ENCODE measurements around the gene NCBP3.

The NCBP3 gene

DNA sequence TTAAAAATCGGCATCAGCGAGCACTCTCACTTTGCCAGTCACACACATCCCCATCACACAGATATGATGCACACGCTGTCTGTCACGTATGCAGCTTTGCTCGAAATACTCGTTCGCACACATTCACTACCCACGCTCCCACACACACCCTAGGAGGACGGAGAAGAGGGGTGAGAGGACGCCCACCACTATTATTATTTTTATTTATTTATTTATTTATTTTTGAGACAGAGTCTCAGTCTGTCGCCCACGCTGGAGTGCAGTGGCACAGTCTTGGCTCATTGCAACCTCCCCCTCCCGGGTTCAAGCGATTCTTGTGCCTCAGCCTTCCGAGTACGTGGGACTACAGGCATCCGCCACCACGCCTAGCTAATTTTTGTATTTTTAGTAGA lies 92.0 kb downstream of the NCBP3 start:
- CTCF ChIA-PET, result interaction anchor here (10.8 kb wide), 1 partner anchor 16 kb away, joined by 81 read pairs; no protein-coding TSS in a partner anchor
- TF ChIP-seq, protein P1, sequence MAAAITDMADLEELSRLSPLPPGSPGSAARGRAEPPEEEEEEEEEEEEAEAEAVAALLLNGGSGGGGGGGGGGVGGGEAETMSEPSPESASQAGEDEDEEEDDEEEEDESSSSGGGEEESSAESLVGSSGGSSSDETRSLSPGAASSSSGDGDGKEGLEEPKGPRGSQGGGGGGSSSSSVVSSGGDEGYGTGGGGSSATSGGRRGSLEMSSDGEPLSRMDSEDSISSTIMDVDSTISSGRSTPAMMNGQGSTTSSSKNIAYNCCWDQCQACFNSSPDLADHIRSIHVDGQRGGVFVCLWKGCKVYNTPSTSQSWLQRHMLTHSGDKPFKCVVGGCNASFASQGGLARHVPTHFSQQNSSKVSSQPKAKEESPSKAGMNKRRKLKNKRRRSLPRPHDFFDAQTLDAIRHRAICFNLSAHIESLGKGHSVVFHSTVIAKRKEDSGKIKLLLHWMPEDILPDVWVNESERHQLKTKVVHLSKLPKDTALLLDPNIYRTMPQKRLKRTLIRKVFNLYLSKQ (tag by site-specific recombination; IDR thresholded peaks at IDR 0.05; ENCODE audit: borderline replicate concordance), result no peak
- TF ChIP-seq HOXD13 (CRISPR knock-in tag; IDR thresholded peaks at IDR 0.05; ENCODE audit: borderline replicate concordance), result no peak
- TF ChIP-seq BCL11A (tag by site-specific recombination; IDR thresholded peaks at IDR 0.05; ENCODE audit: low read depth), result no peak
- no peak for TF ChIP-seq ZNF146 (tag by site-specific recombination; IDR thresholded peaks at IDR 0.05)
- TF ChIP-seq, protein P2, sequence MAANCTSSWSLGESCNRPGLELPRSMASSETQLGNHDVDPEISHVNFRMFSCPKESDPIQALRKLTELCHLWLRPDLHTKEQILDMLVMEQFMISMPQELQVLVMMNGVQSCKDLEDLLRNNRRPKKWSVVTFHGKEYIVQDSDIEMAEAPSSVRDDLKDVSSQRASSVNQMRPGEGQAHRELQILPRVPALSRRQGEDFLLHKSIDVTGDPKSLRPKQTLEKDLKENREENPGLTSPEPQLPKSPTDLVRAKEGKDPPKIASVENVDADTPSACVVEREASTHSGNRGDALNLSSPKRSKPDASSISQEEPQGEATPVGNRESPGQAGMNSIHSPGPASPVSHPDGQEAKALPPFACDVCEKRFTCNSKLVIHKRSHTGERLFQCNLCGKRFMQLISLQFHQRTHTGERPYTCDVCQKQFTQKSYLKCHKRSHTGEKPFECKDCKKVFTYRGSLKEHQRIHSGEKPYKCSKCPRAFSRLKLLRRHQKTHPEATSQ (tag by site-specific recombination; IDR thresholded peaks at IDR 0.05), result no peak
- no peak for TF ChIP-seq ZNF223 (tag by site-specific recombination; IDR thresholded peaks at IDR 0.05)
- TF ChIP-seq, protein P3, sequence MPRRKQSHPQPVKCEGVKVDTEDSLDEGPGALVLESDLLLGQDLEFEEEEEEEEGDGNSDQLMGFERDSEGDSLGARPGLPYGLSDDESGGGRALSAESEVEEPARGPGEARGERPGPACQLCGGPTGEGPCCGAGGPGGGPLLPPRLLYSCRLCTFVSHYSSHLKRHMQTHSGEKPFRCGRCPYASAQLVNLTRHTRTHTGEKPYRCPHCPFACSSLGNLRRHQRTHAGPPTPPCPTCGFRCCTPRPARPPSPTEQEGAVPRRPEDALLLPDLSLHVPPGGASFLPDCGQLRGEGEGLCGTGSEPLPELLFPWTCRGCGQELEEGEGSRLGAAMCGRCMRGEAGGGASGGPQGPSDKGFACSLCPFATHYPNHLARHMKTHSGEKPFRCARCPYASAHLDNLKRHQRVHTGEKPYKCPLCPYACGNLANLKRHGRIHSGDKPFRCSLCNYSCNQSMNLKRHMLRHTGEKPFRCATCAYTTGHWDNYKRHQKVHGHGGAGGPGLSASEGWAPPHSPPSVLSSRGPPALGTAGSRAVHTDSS (tag by site-specific recombination; IDR thresholded peaks at IDR 0.05), result no peak
- TF ChIP-seq ZNF37A (tag by site-specific recombination; IDR thresholded peaks at IDR 0.05), result no peak
- TF ChIP-seq SETDB1 (IDR thresholded peaks at IDR 0.05; ENCODE audit: insufficient read length, low read length), result no peak
- POLR2A ChIA-PET, result interaction anchor here (1.5 kb wide), 1 partner anchor 30 kb away, joined by 5 read pairs; the partner anchor contains the start of gene HASPIN

DNA sequence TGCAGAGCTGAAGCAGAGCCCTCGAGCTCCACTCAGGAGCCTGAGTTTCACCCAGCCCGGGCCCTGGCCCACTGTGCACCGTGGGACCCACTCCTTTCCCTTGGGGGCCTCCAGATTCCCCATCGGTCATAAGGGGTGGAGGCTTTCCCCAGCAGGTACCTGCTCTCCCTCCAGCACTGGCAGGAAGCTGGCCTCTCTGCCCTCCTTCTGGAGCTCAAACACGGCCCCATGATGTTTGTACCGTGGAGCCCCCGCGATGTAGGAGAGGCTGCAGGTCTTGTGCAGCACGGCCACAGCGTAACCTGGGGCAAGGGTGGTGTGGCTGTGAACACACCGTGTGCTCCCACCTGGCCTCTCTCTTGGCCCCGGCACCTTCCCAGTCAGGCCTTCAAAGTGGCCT lies 92.4 kb downstream of the NCBP3 start:
- 0 out of 2 replicates have a peak overlapping the region, but pooled peaks have one; percentile 9 for H3K27ac ChIP-seq (ENCODE audit: extremely low read depth, low read depth, low read length)
- TF ChIP-seq GLI2 (tag by site-specific recombination; IDR thresholded peaks at IDR 0.05; ENCODE audit: borderline replicate concordance, low read depth) (no peak), ZNF792 (tag by site-specific recombination; IDR thresholded peaks at IDR 0.05) (no peak), ZNF37A (tag by site-specific recombination; IDR thresholded peaks at IDR 0.05) (no peak), ZNF776 (tag by site-specific recombination; IDR thresholded peaks at IDR 0.05; ENCODE audit: borderline replicate concordance) (no peak), FEZF1 (tag by site-specific recombination; IDR thresholded peaks at IDR 0.05) (no peak), ZNF830 (tag by site-specific recombination; IDR thresholded peaks at IDR 0.05; ENCODE audit: low read depth) (no peak), ZNF292 (tag by site-specific recombination; IDR thresholded peaks at IDR 0.05; ENCODE audit: borderline replicate concordance, low read depth) (no peak), KLF9 (tag by site-specific recombination; IDR thresholded peaks at IDR 0.05; ENCODE audit: low read depth) (no peak), MZF1 (tag by site-specific recombination; IDR thresholded peaks at IDR 0.05; ENCODE audit: borderline replicate concordance) (no peak), ZNF132 (tag by site-specific recombination; IDR thresholded peaks at IDR 0.05; ENCODE audit: borderline replicate concordance) (no peak), ZNF335 (tag by site-specific recombination; conservative IDR thresholded peaks at IDR 0.05) (no peak), ZNF600 (tag by site-specific recombination; IDR thresholded peaks at IDR 0.05) (no peak), ZNF626 (tag by site-specific recombination; IDR thresholded peaks at IDR 0.05) (no peak), ZNF202 (tag by site-specific recombination; IDR thresholded peaks at IDR 0.05; ENCODE audit: borderline replicate concordance) (no peak), ZNF155 (tag by site-specific recombination; IDR thresholded peaks at IDR 0.05) (no peak)
- TF ChIP-seq, protein P4, sequence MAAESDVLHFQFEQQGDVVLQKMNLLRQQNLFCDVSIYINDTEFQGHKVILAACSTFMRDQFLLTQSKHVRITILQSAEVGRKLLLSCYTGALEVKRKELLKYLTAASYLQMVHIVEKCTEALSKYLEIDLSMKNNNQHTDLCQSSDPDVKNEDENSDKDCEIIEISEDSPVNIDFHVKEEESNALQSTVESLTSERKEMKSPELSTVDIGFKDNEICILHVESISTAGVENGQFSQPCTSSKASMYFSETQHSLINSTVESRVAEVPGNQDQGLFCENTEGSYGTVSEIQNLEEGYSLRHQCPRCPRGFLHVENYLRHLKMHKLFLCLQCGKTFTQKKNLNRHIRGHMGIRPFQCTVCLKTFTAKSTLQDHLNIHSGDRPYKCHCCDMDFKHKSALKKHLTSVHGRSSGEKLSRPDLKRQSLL (tag by site-specific recombination; IDR thresholded peaks at IDR 0.05), result no peak
- H3K4me1 ChIP-seq (ENCODE audit: control insufficient read depth, insufficient read depth, low read length), result no peaks in the 10 kb centered on the region
- no peak overlapping the region for H3K4me3 ChIP-seq (ENCODE audit: low read depth, low read length)
- CTCF ChIA-PET, result interaction anchor here (1.6 to 10.8 kb wide), 2 partner anchors 16 to 19 kb away, joined by 4 to 81 read pairs; no protein-coding TSS in a partner anchor
- H3K9me3 ChIP-seq (ENCODE audit: control insufficient read depth, insufficient read depth, low read depth, low read length), result no peaks in the 10 kb centered on the region
- POLR2A ChIA-PET, result interaction anchor here (0.5 to 1.5 kb wide), 3 partner anchors 16 to 507 kb away, joined by 3 to 5 read pairs (median 4); partner anchors contain the start of gene HASPIN
- no peaks in the 10 kb centered on the region for H3K36me3 ChIP-seq (ENCODE audit: control insufficient read depth in 2 of 2, insufficient read depth in 1 of 2, low read length in 2 of 2)

More for the DNA sequence above, 92.0 kb downstream of the NCBP3 start:
- no peaks in the 10 kb centered on the region for H3K9me3 ChIP-seq (ENCODE audit: control insufficient read depth, insufficient read depth, low read depth, low read length)
- H3K27ac ChIP-seq (ENCODE audit: extremely low read depth, low read depth, low read length), result no peak overlapping the region
- H3K4me3 ChIP-seq (ENCODE audit: low read depth, low read length), result no peak overlapping the region
- H3K4me1 ChIP-seq (ENCODE audit: control insufficient read depth, insufficient read depth, low read length), result no peaks in the 10 kb centered on the region
- no peaks in the 10 kb centered on the region for H3K36me3 ChIP-seq (ENCODE audit: control insufficient read depth in 2 of 2, insufficient read depth in 1 of 2, low read length in 2 of 2)

All from HEK293 (cell line).